IPS-18a (cell line): Measurements from ENCODE around the gene MAN2A1.

ENCODE experiments used
- H3K27ac ChIP-seq: one replicate; pipeline ENCODE4 v1.5.1; 2013; ENCODE audit warnings: low read length
- H3K27me3 ChIP-seq: one replicate; pipeline ENCODE4 v1.6.1; 2013; ENCODE audit warnings: mild to moderate bottlenecking, low read length; ENCODE audit not compliant: control insufficient read depth, insufficient read depth
- H3K36me3 ChIP-seq: one replicate; pipeline ENCODE4 v1.6.1; 2013; ENCODE audit warnings: low read depth, low read length; ENCODE audit not compliant: control insufficient read depth
- H3K4me1 ChIP-seq: one replicate; pipeline ENCODE4 v1.6.1; 2013; ENCODE audit warnings: low read depth, low read length; ENCODE audit not compliant: control insufficient read depth
- H3K4me3 ChIP-seq: one replicate; pipeline ENCODE4 v1.5.1; 2013; ENCODE audit warnings: low read length
- H3K9ac ChIP-seq: one replicate; pipeline ENCODE4 v1.6.1; 2013; ENCODE audit warnings: mild to moderate bottlenecking, low read length, moderate library complexity
- H3K9me3 ChIP-seq: one replicate; pipeline ENCODE4 v1.6.1; 2013; ENCODE audit warnings: low read depth, low read length; ENCODE audit not compliant: control insufficient read depth

MAN2A1 gene

GRCh38 chr5:109697339-109697738, 7.6 kb downstream of the MAN2A1 start:
- H3K27ac ChIP-seq: no peak overlapping the region
- no peaks in the 10 kb centered on the region for H3K9me3 ChIP-seq
- no peak overlapping the region for H3K4me3 ChIP-seq
- no peaks in the 10 kb centered on the region for H3K27me3 ChIP-seq
- no peaks in the 10 kb centered on the region for H3K36me3 ChIP-seq
- H3K4me1 ChIP-seq: peaks cover 58% of the 10 kb centered on the region
- H3K9ac ChIP-seq: no peak overlapping the region

GRCh38 chr5:109700516-109701153, 10.9 kb downstream of the MAN2A1 start:
- Histone ChIP-seq H3K4me3 (no peak overlapping the region), H3K27me3 (no peaks in the 10 kb centered on the region), H3K9me3 (no peaks in the 10 kb centered on the region), H3K9ac (no peak overlapping the region), H3K4me1 (peaks cover 62% of the 10 kb centered on the region), H3K27ac (no peak overlapping the region), H3K36me3 (no peaks in the 10 kb centered on the region)

- no peaks in the 10 kb centered on the region for H3K27me3 ChIP-seq
- peaks cover 62% of the 10 kb centered on the region for H3K4me1 ChIP-seq
- no peaks in the 10 kb centered on the region for H3K9me3 ChIP-seq
- H3K9ac ChIP-seq: no peak overlapping the region
- no peaks in the 10 kb centered on the region for H3K36me3 ChIP-seq
- H3K27ac ChIP-seq: no peak overlapping the region
- no peak overlapping the region for H3K4me3 ChIP-seq
Observed at GRCh38 chr5:109701252-109701651, 11.5 kb downstream of the MAN2A1 start.

- peaks cover 57% of the 10 kb centered on the region for H3K4me1 ChIP-seq
- H3K4me3 ChIP-seq: no peak overlapping the region
- no peaks in the 10 kb centered on the region for H3K36me3 ChIP-seq
- no peaks in the 10 kb centered on the region for H3K27me3 ChIP-seq
- H3K9ac ChIP-seq: no peak overlapping the region
- H3K9me3 ChIP-seq: no peaks in the 10 kb centered on the region
- no peak overlapping the region for H3K27ac ChIP-seq
Observed at GRCh38 chr5:109701792-109702191, 12.1 kb downstream of the MAN2A1 start.

GRCh38 chr5:109703166-109703565, 13.4 kb downstream of the MAN2A1 start:
- no peaks in the 10 kb centered on the region for H3K9me3 ChIP-seq
- no peak overlapping the region for H3K9ac ChIP-seq
- peaks cover 43% of the 10 kb centered on the region for H3K4me1 ChIP-seq
- H3K27me3 ChIP-seq: no peaks in the 10 kb centered on the region
- no peaks in the 10 kb centered on the region for H3K36me3 ChIP-seq
- H3K4me3 ChIP-seq: no peak overlapping the region
- no peak overlapping the region for H3K27ac ChIP-seq

GRCh38 chr5:109703829-109704228, 14.1 kb downstream of the MAN2A1 start:
- H3K4me1 ChIP-seq: peaks cover 37% of the 10 kb centered on the region
- H3K9ac ChIP-seq: no peak overlapping the region
- H3K36me3 ChIP-seq: no peaks in the 10 kb centered on the region
- no peaks in the 10 kb centered on the region for H3K27me3 ChIP-seq
- no peak overlapping the region for H3K27ac ChIP-seq
- no peaks in the 10 kb centered on the region for H3K9me3 ChIP-seq
- H3K4me3 ChIP-seq: no peak overlapping the region

GRCh38 chr5:109704282-109704952, 14.7 kb downstream of the MAN2A1 start:
- Histone ChIP-seq H3K4me3 (no peak overlapping the region), H3K9me3 (no peaks in the 10 kb centered on the region), H3K4me1 (peaks cover 37% of the 10 kb centered on the region), H3K27me3 (no peaks in the 10 kb centered on the region), H3K27ac (no peak overlapping the region), H3K36me3 (no peaks in the 10 kb centered on the region), H3K9ac (no peak overlapping the region)

- Histone ChIP-seq H3K36me3 (no peaks in the 10 kb centered on the region), H3K27me3 (no peaks in the 10 kb centered on the region), H3K9ac (no peak overlapping the region), H3K27ac (no peak overlapping the region), H3K4me3 (no peak overlapping the region), H3K4me1 (peaks cover 37% of the 10 kb centered on the region), H3K9me3 (no peaks in the 10 kb centered on the region)
Observed at GRCh38 chr5:109705596-109705995, 15.9 kb downstream of the MAN2A1 start.

- Histone ChIP-seq H3K9me3 (no peaks in the 10 kb centered on the region), H3K9ac (no peak overlapping the region), H3K4me1 (peaks cover 34% of the 10 kb centered on the region), H3K27ac (no peak overlapping the region), H3K27me3 (no peaks in the 10 kb centered on the region), H3K36me3 (no peaks in the 10 kb centered on the region), H3K4me3 (no peak overlapping the region)
Observed at GRCh38 chr5:109706095-109706494, 16.4 kb downstream of the MAN2A1 start.

GRCh38 chr5:109707531-109707930, 17.8 kb downstream of the MAN2A1 start:
- H3K27me3 ChIP-seq: no peaks in the 10 kb centered on the region
- H3K9me3 ChIP-seq: no peaks in the 10 kb centered on the region
- no peaks in the 10 kb centered on the region for H3K36me3 ChIP-seq
- H3K27ac ChIP-seq: no peak overlapping the region
- no peak overlapping the region for H3K9ac ChIP-seq
- H3K4me1 ChIP-seq: peaks cover 21% of the 10 kb centered on the region
- no peak overlapping the region for H3K4me3 ChIP-seq

- Histone ChIP-seq H3K4me1 (peaks cover 17% of the 10 kb centered on the region), H3K27ac (no peak overlapping the region), H3K27me3 (no peaks in the 10 kb centered on the region), H3K36me3 (no peaks in the 10 kb centered on the region), H3K9ac (no peak overlapping the region), H3K9me3 (no peaks in the 10 kb centered on the region), H3K4me3 (no peak overlapping the region)
Observed at GRCh38 chr5:109708813-109709212, 19.1 kb downstream of the MAN2A1 start.

- H3K4me1 ChIP-seq: peaks cover 13% of the 10 kb centered on the region
Observed at GRCh38 chr5:109709225-109709624, 19.5 kb downstream of the MAN2A1 start.

More at GRCh38 chr5:109709225-109709624, 19.5 kb downstream of the MAN2A1 start:
- no peak overlapping the region for H3K27ac ChIP-seq
- H3K9me3 ChIP-seq: no peaks in the 10 kb centered on the region
- H3K4me3 ChIP-seq: no peak overlapping the region
- H3K9ac ChIP-seq: no peak overlapping the region
- no peaks in the 10 kb centered on the region for H3K27me3 ChIP-seq
- no peaks in the 10 kb centered on the region for H3K36me3 ChIP-seq
